Erythroblast (primary cell): ENCODE results near the gene INPP4B.

Experiments used
- GATA1 ChIP-seq: IDR thresholded peaks from 2 replicates; pipeline ENCODE4 v1.6.1; 2011; ENCODE audit warnings: low read depth, mild to moderate bottlenecking, control low read depth, low read length, moderate library complexity
- POLR2A ChIP-seq: IDR thresholded peaks from 2 replicates; pipeline ENCODE4 v1.6.1; 2011; ENCODE audit warnings: mild to moderate bottlenecking, low read length

- TF ChIP-seq POLR2A (no peak), GATA1 (no peak)
Measured at GRCh38 chr4:142402156-142402555, 443.9 kb downstream of the INPP4B start.
